ENCODE data around the gene TEX2.

GRCh38 chr17:64193561-64193960, 69.5 kb downstream of the TEX2 start:
- TF ChIP-seq CTCF (IDR thresholded peaks at IDR 0.05) (no peak), EP300 (IDR thresholded peaks at IDR 0.05) (no peak)

Data from sigmoid colon (tissue), 4 donors.